Activated CD8-positive, alpha-beta memory T cell treated with anti-CD3 and anti-CD28 coated beads for 48 hours (primary cell): ENCODE results near the gene FEM1C.

Experiments used
- DNase-seq, 3 experiments: peaks; one replicate each; pipeline ENCODE4 v3.0.0-alpha.2; 2020; ENCODE audit warnings: low read depth in 2 of 3, low spot score in 2 of 3

FEM1C gene

GRCh38 chr5:115558388-115558956 is 13.9 kb upstream of the FEM1C start:
- no peak for DNase-seq

- no peak for DNase-seq
Observed at GRCh38 chr5:115557667-115558387, 13.3 kb upstream of the FEM1C start.

DNA sequence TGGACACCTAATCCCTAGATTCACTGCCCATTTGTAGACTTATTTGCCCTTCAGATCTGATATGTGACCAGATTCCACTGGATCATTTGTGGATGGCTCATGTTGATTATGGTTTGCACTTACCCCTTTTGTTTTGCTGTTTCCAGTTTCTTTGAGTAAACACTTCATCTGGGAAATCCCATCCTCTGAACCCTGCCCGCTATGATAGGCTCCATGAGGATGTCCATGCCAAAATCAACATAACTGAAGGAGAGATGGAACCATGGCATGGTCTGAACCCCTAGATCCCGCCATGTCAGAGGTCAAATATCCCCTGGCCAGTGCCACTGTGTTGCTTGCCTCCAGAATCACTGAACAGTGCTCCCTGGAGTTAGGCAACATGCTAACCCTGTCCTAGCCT is 11.7 kb upstream of the FEM1C start:
- DNase-seq, result no peak

DNA sequence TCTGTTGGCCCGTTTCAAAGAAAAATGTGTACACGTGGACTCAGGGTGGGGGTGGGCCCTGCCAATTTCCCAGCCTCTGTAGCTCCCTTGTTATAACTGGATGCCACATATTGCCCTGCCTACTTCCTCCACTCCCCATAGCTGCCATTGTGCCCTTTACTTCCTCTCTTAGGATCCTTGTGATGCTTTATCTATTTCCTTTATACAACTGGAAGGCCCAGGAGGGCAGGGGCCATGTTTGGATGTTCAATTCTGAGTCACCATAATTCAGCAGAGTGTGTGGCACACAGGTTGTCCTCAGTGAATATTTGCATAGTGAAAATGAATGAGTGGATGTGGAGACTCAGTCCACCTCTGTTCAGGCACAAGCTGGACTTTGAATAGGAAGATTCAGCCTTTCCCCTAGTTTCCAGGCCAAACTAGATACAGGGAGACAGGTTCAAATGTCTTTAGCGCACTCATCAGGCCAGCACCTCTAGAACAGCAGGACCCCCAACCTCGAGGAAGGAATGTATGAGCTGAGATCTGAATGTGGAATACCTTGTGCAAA is 10.6 kb upstream of the FEM1C start:
- DNase-seq, result no peak

GRCh38 chr5:115553082-115553481 is 8.5 kb upstream of the FEM1C start:
- no peak for DNase-seq

GRCh38 chr5:115551415-115551814 is 6.8 kb upstream of the FEM1C start:
- no peak for DNase-seq

DNA sequence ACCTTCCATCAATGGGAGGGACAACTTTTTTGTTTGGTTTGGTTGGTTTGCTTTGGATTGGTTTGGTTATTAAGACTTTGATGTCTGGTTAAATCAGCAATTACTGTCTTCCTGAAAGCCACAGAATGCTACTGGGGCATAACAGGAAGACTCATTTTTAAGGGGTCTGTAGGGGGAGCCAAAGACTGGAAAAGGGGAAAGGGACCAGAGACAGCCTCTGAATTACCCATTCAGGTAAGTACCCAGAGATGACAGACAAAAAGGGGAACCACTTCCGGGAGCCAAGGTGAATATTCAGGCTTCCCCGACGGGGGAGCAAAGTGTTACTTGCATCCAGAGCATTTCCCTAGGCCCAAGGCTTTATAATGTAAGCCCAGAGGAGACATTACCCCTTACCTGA is 4.6 kb upstream of the FEM1C start:
- no peak for DNase-seq

- no peak for DNase-seq
Observed at GRCh38 chr5:115548683-115549082, 4.1 kb upstream of the FEM1C start.

GRCh38 chr5:115545351-115545882 is 842 bp upstream of the FEM1C start:
- no peak for DNase-seq

DNA sequence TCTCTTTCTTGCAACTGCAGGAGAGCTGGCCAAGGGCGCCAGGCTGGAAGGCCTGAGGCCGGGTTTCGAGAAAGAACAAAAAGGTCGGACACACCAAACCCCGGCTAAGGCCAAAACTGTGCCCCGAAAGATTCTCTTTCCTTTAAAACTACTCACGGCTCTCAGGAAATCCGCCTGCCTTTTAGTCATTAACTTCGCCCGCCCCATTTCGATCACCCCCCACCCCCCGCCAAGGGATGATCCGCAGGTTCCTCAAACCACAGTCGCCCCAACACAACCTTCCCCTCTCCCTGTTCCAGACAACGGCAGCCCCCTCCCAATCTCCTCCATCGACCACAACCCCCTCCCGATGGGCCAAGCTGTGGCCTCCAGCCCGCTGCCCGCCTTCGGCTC is 536 bp downstream of the FEM1C start:
- DNase-seq, result peak; percentile 20 to 25 (median 22)

DNA sequence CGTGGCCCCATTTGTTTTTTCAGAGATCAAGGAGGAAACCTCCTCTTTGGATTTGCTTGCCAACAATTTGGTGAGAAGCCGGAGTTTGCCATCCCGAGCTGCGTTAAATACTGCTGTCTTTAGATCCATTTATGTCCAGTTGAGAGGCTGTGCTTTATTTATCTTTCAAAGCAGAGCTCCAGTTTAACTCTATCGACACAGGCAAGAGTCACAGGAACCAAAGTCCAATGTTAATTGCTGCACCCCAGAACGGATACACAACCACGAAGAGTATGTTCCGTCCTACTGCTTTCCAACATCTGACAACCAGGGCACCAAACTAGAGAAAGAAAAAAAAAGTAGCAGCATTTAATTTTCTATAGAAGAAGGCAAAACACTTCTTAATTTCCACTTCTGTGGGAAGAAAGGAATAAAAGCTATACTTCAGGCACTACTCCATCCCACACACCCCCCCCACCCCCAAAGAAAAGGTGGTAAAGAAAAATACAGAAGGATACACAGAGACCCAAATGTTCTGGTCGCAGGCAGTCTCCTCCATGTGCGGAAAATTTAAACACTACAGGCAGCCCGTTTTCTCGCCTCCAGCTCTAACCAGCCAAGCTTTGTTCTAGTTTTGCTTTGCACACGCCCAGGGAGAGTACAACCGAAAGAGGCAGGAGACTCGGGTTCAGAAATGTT is 1.1 kb downstream of the FEM1C start:
- DNase-seq, result no peak

- no peak for DNase-seq
Observed at GRCh38 chr5:115542651-115543364, 1.8 kb downstream of the FEM1C start.

DNA sequence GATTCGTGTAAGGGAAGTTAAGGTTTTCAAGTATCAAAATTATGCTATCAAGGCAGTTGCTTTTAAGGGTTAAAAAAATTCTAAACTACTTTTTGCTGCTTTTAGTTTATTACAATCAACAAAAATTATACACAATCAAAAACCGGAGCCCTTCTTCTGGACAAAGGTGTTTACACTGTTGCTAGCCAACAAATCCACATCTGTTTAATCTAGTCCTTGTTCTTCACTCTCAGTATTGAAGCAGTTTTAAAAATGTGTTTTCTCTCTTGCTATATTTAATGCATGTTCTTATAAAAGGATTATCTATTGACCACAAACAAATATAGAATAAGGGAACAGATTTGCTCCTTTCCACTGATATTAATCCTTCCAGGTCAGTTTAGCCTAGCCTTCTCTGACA is 2.5 kb downstream of the FEM1C start:
- no peak for DNase-seq

- DNase-seq, result no peak
Observed at GRCh38 chr5:115541611-115542010, 3.0 kb downstream of the FEM1C start.

GRCh38 chr5:115535479-115536035 is 9.0 kb downstream of the FEM1C start:
- DNase-seq, result no peak

DNA sequence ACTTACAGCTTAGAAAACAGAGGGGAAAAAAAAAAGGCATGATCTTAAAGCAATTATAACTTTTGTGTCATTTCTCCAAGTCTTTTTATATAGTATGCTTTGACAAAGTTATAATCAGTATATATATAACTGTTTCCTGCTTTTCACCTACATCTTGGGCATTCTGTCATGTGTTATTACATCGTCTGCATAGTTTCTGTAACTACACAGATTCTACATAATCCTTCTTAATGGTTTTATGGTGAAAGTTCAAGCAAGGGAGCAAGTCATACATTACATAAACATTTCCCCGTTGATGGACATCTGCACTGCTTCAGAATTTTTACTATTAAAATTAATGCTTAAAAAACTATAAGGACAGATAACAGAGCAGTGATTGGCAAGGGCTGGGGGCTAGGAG is 12.1 kb downstream of the FEM1C start:
- DNase-seq, result no peak

- DNase-seq, result no peak
Observed at GRCh38 chr5:115531787-115532367, 12.7 kb downstream of the FEM1C start.

DNA sequence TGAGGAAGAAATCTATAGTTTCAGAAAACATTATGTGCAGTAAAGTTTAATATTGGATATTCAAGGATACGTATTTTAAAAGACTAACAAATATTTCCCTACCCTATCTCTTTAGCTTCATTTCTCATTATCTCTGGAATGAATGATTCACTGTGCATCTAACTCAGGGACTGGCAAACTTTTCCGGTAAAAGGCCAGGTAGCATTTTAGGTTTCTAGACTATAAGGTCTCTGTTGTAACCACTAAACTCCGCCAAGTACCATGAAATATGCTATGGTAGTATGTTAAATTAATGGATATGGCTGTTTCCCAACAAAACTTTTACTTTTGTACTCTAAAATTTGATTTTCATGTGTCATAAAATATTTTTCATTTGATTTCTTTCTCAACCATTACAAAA is 13.2 kb downstream of the FEM1C start:
- DNase-seq, result no peak

DNA sequence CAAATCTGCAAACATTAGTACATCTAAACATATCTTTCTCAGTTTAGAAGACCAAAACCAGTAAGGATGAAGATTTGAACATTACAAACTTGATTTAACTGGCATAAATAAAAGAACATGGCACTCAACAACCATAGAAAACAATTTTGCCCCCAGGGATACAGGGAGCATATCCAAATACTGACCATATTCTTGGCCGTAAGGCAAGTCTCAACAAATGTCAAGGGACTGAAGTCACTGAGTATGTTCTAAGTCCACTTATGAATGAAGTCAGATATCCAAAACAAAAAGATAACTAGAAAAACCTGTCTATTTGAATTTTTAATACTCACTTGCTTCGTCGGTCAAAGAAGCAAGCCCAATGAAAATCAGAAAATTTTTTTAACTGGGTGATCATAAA is 14.1 kb downstream of the FEM1C start:
- no peak for DNase-seq

GRCh38 chr5:115526604-115527003 is 18.0 kb downstream of the FEM1C start:
- no peak for DNase-seq
